ENCODE results near the gene AXL. TPM values are rescaled to one million over a fixed set of nuclear protein-coding genes. Genes with fewer than 3 reads are reported as not detected.

Gene AXL
- total and polyA plus RNA-seq, 2 of the 13 experiments (the other 11 are each of a cell fraction or from before 2014, with no cell fraction given), result 0.71 to 5.9 TPM

DNA sequence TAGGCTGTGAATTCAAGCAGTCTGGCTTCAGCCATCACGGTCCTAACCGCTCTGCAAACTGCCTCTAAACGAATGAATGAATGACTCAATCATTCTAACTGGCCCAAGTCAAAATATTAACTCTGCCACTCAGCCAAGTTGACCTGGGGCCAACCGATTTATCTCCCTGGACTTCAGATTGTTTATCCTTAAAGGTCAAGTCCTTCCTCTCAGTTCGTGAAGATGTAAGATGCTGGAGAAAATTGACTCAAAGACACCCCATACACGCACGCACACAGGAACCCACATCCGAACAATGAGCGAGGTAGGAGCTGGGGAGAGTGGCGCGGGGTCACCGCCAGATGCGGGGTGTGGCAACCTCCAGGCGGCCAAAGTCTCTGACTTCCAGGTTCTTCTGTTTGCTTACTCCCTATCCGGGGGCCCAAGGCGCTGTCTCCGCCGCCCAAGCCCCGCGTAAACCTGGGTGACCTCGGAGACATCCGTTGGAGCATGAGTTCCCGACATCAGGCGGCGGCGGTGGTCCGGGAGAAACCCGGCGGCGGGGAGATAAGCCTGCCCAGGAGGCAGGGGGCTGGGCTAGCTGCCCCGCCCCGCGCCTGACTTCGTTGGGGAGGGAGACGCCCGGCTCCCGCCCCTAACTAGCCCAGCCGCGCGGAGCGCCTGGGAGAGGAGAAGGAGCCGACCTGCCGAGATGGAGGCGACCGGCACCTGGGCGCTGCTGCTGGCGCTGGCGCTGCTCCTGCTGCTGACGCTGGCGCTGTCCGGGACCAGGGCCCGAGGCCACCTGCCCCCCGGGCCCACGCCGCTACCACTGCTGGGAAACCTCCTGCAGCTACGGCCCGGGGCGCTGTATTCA, 26.2 kb upstream of the AXL start, which contains the start of gene CYP2S1 (continued):
- peak; percentile 34; the same call in 1 of the 2 replicates for TF ChIP-seq GABPB1 (CRISPR knock-in tag; IDR thresholded peaks at IDR 0.05)
- TF ChIP-seq, protein P1, sequence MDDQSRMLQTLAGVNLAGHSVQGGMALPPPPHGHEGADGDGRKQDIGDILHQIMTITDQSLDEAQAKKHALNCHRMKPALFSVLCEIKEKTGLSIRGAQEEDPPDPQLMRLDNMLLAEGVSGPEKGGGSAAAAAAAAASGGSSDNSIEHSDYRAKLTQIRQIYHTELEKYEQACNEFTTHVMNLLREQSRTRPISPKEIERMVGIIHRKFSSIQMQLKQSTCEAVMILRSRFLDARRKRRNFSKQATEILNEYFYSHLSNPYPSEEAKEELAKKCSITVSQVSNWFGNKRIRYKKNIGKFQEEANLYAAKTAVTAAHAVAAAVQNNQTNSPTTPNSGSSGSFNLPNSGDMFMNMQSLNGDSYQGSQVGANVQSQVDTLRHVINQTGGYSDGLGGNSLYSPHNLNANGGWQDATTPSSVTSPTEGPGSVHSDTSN (CRISPR knock-in tag; IDR thresholded peaks at IDR 0.05; ENCODE audit: borderline replicate concordance), result no peak
- TF ChIP-seq, protein P2, sequence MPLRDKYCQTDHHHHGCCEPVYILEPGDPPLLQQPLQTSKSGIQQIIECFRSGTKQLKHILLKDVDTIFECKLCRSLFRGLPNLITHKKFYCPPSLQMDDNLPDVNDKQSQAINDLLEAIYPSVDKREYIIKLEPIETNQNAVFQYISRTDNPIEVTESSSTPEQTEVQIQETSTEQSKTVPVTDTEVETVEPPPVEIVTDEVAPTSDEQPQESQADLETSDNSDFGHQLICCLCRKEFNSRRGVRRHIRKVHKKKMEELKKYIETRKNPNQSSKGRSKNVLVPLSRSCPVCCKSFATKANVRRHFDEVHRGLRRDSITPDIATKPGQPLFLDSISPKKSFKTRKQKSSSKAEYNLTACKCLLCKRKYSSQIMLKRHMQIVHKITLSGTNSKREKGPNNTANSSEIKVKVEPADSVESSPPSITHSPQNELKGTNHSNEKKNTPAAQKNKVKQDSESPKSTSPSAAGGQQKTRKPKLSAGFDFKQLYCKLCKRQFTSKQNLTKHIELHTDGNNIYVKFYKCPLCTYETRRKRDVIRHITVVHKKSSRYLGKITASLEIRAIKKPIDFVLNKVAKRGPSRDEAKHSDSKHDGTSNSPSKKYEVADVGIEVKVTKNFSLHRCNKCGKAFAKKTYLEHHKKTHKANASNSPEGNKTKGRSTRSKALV (CRISPR knock-in tag; IDR thresholded peaks at IDR 0.05), result no peak
- no peak for TF ChIP-seq EZH2 (conservative IDR thresholded peaks at IDR 0.05; ENCODE audit: low read depth, low read length)
- TF ChIP-seq HNRNPUL1 (IDR thresholded peaks at IDR 0.05; ENCODE audit: low read depth, low read length), result no peak
- TF ChIP-seq ELF3 (CRISPR knock-in tag; IDR thresholded peaks at IDR 0.05), result no peak
- no peak for TF ChIP-seq HOXA3 (CRISPR knock-in tag; IDR thresholded peaks at IDR 0.05)
- no peak for TF ChIP-seq ZNF589 (CRISPR knock-in tag; conservative IDR thresholded peaks at IDR 0.05)
- TF ChIP-seq, protein P3, sequence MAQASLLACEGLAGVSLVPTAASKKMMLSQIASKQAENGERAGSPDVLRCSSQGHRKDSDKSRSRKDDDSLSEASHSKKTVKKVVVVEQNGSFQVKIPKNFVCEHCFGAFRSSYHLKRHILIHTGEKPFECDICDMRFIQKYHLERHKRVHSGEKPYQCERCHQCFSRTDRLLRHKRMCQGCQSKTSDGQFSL (CRISPR knock-in tag; IDR thresholded peaks at IDR 0.05), result no peak
- TF ChIP-seq ZNF772 (CRISPR knock-in tag; IDR thresholded peaks at IDR 0.05), result no peak
- TF ChIP-seq, protein P4, sequence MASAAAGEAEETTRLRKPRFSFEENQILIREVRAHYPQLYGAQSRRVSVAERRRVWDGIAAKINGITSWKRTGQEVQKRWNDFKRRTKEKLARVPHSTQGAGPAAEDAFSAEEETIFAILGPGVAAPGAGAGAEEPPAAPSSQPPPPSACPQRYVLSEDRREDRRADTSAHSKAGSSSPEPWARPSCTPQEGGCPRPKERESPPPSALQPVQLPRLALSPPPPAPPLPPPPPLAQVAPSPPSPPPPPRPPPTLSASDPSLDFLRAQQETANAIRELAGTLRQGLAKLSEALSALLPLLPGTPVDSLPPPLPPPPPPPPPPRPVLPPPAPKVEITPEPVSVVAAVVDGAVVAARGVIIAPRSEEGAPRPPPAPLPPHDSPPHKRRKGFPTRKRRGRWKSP (CRISPR knock-in tag; IDR thresholded peaks at IDR 0.05), result peak; percentile 97
- no peak for TF ChIP-seq ZNF773 (CRISPR knock-in tag; IDR thresholded peaks at IDR 0.05; ENCODE audit: borderline replicate concordance)
- TF ChIP-seq ZFY (CRISPR knock-in tag; IDR thresholded peaks at IDR 0.05), result no peak
- TF ChIP-seq NFKBIZ (CRISPR knock-in tag; IDR thresholded peaks at IDR 0.05), result no peak
- TF ChIP-seq RARA (CRISPR knock-in tag; IDR thresholded peaks at IDR 0.05), result no peak
- TF ChIP-seq MTF2 (CRISPR knock-in tag; IDR thresholded peaks at IDR 0.05; ENCODE audit: borderline replicate concordance), result no peak
- TF ChIP-seq, protein P5, sequence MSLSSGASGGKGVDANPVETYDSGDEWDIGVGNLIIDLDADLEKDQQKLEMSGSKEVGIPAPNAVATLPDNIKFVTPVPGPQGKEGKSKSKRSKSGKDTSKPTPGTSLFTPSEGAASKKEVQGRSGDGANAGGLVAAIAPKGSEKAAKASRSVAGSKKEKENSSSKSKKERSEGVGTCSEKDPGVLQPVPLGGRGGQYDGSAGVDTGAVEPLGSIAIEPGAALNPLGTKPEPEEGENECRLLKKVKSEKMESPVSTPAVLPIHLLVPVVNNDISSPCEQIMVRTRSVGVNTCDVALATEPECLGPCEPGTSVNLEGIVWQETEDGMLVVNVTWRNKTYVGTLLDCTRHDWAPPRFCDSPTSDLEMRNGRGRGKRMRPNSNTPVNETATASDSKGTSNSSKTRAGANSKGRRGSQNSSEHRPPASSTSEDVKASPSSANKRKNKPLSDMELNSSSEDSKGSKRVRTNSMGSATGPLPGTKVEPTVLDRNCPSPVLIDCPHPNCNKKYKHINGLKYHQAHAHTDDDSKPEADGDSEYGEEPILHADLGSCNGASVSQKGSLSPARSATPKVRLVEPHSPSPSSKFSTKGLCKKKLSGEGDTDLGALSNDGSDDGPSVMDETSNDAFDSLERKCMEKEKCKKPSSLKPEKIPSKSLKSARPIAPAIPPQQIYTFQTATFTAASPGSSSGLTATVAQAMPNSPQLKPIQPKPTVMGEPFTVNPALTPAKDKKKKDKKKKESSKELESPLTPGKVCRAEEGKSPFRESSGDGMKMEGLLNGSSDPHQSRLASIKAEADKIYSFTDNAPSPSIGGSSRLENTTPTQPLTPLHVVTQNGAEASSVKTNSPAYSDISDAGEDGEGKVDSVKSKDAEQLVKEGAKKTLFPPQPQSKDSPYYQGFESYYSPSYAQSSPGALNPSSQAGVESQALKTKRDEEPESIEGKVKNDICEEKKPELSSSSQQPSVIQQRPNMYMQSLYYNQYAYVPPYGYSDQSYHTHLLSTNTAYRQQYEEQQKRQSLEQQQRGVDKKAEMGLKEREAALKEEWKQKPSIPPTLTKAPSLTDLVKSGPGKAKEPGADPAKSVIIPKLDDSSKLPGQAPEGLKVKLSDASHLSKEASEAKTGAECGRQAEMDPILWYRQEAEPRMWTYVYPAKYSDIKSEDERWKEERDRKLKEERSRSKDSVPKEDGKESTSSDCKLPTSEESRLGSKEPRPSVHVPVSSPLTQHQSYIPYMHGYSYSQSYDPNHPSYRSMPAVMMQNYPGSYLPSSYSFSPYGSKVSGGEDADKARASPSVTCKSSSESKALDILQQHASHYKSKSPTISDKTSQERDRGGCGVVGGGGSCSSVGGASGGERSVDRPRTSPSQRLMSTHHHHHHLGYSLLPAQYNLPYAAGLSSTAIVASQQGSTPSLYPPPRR (CRISPR knock-in tag; IDR thresholded peaks at IDR 0.05; ENCODE audit: borderline replicate concordance), result no peak
- no peak for TF ChIP-seq CHD2 (IDR thresholded peaks at IDR 0.05; ENCODE audit: low read depth, low read length)
- TF ChIP-seq ZFP36 (IDR thresholded peaks at IDR 0.05; ENCODE audit: borderline replicate concordance, low read depth, low read length, partially characterized antibody), result no peak

All from HepG2 (cell line).